ENCODE measurements around the gene CSTPP1. TPM values are rescaled to one million over a fixed set of nuclear protein-coding genes. Genes with fewer than 3 reads are reported as not detected.
"Not testable (repeated sequence)": the region's sequence is repeated elsewhere in the genome, so short reads cannot be mapped to it uniquely, and the experiment has no call there.

The CSTPP1 gene
- total and polyA plus RNA-seq, 2 of the 8 experiments (the other 6 are each of a cell fraction or from before 2014, with no cell fraction given): 24.2 to 28.7 TPM

- H3K23me2 ChIP-seq (ENCODE audit: low read depth, low read length); H3K9me3 ChIP-seq (ENCODE audit: insufficient read depth in 2 of 2, low read depth in 1 of 2, low read length in 1 of 2); H3K4me3 ChIP-seq (ENCODE audit: extremely low read depth in 1 of 4, insufficient read depth in 2 of 4, low read depth in 3 of 4, low read length in 4 of 4); H3K18ac ChIP-seq (ENCODE audit: extremely low read depth, low read length); H2BK20ac ChIP-seq (ENCODE audit: low read length); H2BK12ac ChIP-seq (ENCODE audit: low read depth, low read length); H4K20me1 ChIP-seq (replicated peaks in 1 of 2; ENCODE audit: control insufficient read depth in 1 of 2, insufficient read depth in 2 of 2, low read length in 2 of 2); H3K23ac ChIP-seq (ENCODE audit: insufficient read length); H2BK5ac ChIP-seq (ENCODE audit: low read depth, low read length); H3K27ac ChIP-seq (ENCODE audit: low read depth, low read length); H3K79me1 ChIP-seq (ENCODE audit: low read depth, low read length); H2AK5ac ChIP-seq (ENCODE audit: low read depth, low read length); DNase-seq (ENCODE audit: low read depth in 1 of 2, low spot score in 2 of 2); H2BK15ac ChIP-seq (ENCODE audit: low read length); H4K5ac ChIP-seq (ENCODE audit: insufficient read length, low read depth, low read length); FAIRE-seq; H3K4ac ChIP-seq (replicated peaks; ENCODE audit: insufficient read length, low read depth, low read length); H2BK120ac ChIP-seq (replicated peaks; ENCODE audit: low read depth, low read length); H3K4me2 ChIP-seq (ENCODE audit: insufficient read depth in 1 of 2, low read depth in 2 of 2, low read length in 2 of 2); H3K14ac ChIP-seq (ENCODE audit: insufficient read length); H3K9ac ChIP-seq (replicated peaks in 1 of 4; ENCODE audit: extremely low read depth in 1 of 4, low read depth in 3 of 4, low read length in 3 of 4); H3K27me3 ChIP-seq (replicated peaks in 1 of 4; ENCODE audit: control insufficient read depth in 3 of 4, extremely low read depth in 1 of 4, insufficient read depth in 3 of 4, low read length in 3 of 4); H4K8ac ChIP-seq (ENCODE audit: extremely low read depth, insufficient read depth, low read length); H3K36me3 ChIP-seq (ENCODE audit: control insufficient read depth in 2 of 4, insufficient read depth in 4 of 4, low read length in 3 of 4); H4K91ac ChIP-seq (replicated peaks; ENCODE audit: insufficient read length, low read length); H3K56ac ChIP-seq (replicated peaks; ENCODE audit: insufficient read length, low read depth, low read length); H3K79me2 ChIP-seq (ENCODE audit: control insufficient read depth in 1 of 2, insufficient read depth in 2 of 2, low read length in 2 of 2); H3K4me1 ChIP-seq (replicated peaks in 1 of 4; ENCODE audit: control insufficient read depth in 3 of 4, insufficient read depth in 4 of 4, low read length in 3 of 4); POLR2A ChIA-PET (ENCODE audit: partially characterized antibody); H2AFZ ChIP-seq (ENCODE audit: low read length): not testable (repeated sequence)
- CTCF ChIA-PET (ENCODE audit: partially characterized antibody): interaction anchor here (1.6 kb wide), 1 partner anchor 9 kb away, joined by 5 read pairs; no protein-coding TSS in a partner anchor
- 90% methylated on average over 2 of the region's 2 CpGs; no CpG with 5 or more reads in 1 of the 2 experiments for WGBS, 2 experiments (ENCODE audit: extremely low coverage in 1 of 2, insufficient coverage in 1 of 2, insufficient read length in 1 of 2, insufficient replicate concordance in 2 of 2, low coverage in 1 of 2, low lambda C conversion rate in 2 of 2, missing lambda C conversion rate in 1 of 2)
These were observed 55.8 kb downstream of the CSTPP1 start for GRCh38 chr11:46992386-46992785.

- H2BK20ac ChIP-seq (ENCODE audit: low read length); H3K9ac ChIP-seq (replicated peaks in 1 of 4; ENCODE audit: extremely low read depth in 1 of 4, low read depth in 3 of 4, low read length in 3 of 4); H4K5ac ChIP-seq (ENCODE audit: insufficient read length, low read depth, low read length); H3K23ac ChIP-seq (ENCODE audit: insufficient read length); H2BK120ac ChIP-seq (replicated peaks; ENCODE audit: low read depth, low read length); H3K79me2 ChIP-seq (ENCODE audit: control insufficient read depth in 1 of 2, insufficient read depth in 2 of 2, low read length in 2 of 2); H2BK15ac ChIP-seq (ENCODE audit: low read length); POLR2A ChIA-PET (ENCODE audit: partially characterized antibody); H2AK5ac ChIP-seq (ENCODE audit: low read depth, low read length); H3K27me3 ChIP-seq (replicated peaks in 1 of 4; ENCODE audit: control insufficient read depth in 3 of 4, extremely low read depth in 1 of 4, insufficient read depth in 3 of 4, low read length in 3 of 4); H3K18ac ChIP-seq (ENCODE audit: extremely low read depth, low read length); H4K20me1 ChIP-seq (replicated peaks in 1 of 2; ENCODE audit: control insufficient read depth in 1 of 2, insufficient read depth in 2 of 2, low read length in 2 of 2); H3K56ac ChIP-seq (replicated peaks; ENCODE audit: insufficient read length, low read depth, low read length); H3K4me2 ChIP-seq (ENCODE audit: insufficient read depth in 1 of 2, low read depth in 2 of 2, low read length in 2 of 2); DNase-seq (ENCODE audit: low read depth in 1 of 2, low spot score in 2 of 2); H3K4me3 ChIP-seq (ENCODE audit: extremely low read depth in 1 of 4, insufficient read depth in 2 of 4, low read depth in 3 of 4, low read length in 4 of 4); H3K36me3 ChIP-seq (ENCODE audit: control insufficient read depth in 2 of 4, insufficient read depth in 4 of 4, low read length in 3 of 4); H4K91ac ChIP-seq (replicated peaks; ENCODE audit: insufficient read length, low read length); H3K23me2 ChIP-seq (ENCODE audit: low read depth, low read length); H3K4me1 ChIP-seq (replicated peaks in 1 of 4; ENCODE audit: control insufficient read depth in 3 of 4, insufficient read depth in 4 of 4, low read length in 3 of 4); H2AFZ ChIP-seq (ENCODE audit: low read length); H2BK12ac ChIP-seq (ENCODE audit: low read depth, low read length); H3K9me3 ChIP-seq (ENCODE audit: insufficient read depth in 2 of 2, low read depth in 1 of 2, low read length in 1 of 2); H3K27ac ChIP-seq (ENCODE audit: low read depth, low read length); H2BK5ac ChIP-seq (ENCODE audit: low read depth, low read length); H3K14ac ChIP-seq (ENCODE audit: insufficient read length); FAIRE-seq; H4K8ac ChIP-seq (ENCODE audit: extremely low read depth, insufficient read depth, low read length); H3K4ac ChIP-seq (replicated peaks; ENCODE audit: insufficient read length, low read depth, low read length); H3K79me1 ChIP-seq (ENCODE audit: low read depth, low read length): not testable (repeated sequence)
- WGBS, 2 experiments (ENCODE audit: extremely low coverage in 1 of 2, insufficient coverage in 1 of 2, insufficient read length in 1 of 2, insufficient replicate concordance in 2 of 2, low coverage in 1 of 2, low lambda C conversion rate in 2 of 2, missing lambda C conversion rate in 1 of 2): 90% methylated on average over 14 of the region's 14 CpGs; no CpG with 5 or more reads in 1 of the 2 experiments
- CTCF ChIA-PET (ENCODE audit: partially characterized antibody): interaction anchor here (0.6 to 2.9 kb wide), 10 partner anchors 15 to 330 kb away, joined by 3 to 14 read pairs (median 3); no protein-coding TSS in a partner anchor
These were observed 61.2 kb downstream of the CSTPP1 start for GRCh38 chr11:46997796-46998195.
